HTR-8/SVneo (cell line): ENCODE results near the gene IL1RL2.

Source experiments
- DNase-seq: peaks from one replicate; pipeline ENCODE4 v3.0.0; 2011; ENCODE audit warnings: low spot score, mixed read lengths; ENCODE audit not compliant: insufficient read length
- FAIRE-seq: peaks from 2 replicates; lab custom pipeline; 2011; peaks lifted over from hg19 to GRCh38; lab: Jason Lieb, UNC

IL1RL2 gene

DNA sequence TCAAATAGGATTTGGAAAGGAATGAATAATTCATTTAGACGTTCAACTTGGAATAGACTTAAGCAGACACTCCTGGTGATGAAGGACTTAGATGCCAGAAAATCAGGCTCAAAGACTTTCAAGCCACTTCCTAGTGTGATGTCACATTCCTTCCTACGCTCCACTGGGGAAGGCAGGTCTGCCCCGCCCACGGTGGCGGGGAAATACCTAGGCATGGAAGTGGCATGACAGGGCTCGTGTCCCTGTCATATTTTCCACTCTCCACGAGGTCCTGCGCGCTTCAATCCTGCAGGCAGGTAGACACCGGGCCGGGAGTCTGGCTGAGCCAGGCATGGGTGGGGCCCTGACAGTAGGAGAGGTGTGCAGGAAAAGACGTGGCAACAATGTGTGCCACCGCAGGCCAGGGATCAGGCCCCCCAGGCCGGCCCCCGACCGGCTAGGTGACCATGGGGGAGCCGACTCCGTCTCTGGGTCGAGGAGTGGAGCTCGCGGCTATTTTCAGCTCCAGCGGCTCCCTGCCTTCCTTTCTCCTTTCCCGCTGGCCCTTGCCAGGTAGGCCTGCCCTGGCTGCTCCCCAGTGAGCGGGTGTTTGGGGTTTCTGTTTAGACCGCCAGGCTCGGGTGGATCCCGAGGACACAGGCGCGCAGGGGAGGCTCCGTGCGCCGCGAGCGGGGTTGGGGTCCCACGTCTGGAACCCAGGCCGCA is at the start of gene IL1RL2:
Gene IL1RL2 (plus strand): TSS at position 233 of the 705 bp plus-strand sequence. CDS start 845 bp downstream, outside the sequence.
- no peak for FAIRE-seq
- no peak for DNase-seq

DNA sequence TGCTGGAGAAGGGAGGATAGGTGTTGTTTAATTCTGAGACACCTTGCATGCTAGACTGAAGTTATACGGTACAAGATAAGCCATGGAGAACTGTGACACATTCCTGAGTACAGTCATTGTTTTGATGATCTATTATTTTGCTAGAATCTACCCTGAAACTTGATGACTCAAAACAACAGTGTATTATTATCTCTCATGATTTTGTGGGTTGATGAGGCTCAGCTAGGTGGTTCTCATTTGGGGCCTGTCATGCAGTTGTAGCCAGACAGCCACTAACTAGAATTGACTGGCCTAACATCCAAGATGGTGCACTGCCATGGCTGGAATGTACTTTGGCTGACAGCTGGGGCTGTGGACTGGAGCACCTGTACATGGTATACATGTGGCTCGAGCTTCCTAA is 49.7 kb upstream of the IL1RL2 start:
- no peak for FAIRE-seq
- DNase-seq = no peak

DNA sequence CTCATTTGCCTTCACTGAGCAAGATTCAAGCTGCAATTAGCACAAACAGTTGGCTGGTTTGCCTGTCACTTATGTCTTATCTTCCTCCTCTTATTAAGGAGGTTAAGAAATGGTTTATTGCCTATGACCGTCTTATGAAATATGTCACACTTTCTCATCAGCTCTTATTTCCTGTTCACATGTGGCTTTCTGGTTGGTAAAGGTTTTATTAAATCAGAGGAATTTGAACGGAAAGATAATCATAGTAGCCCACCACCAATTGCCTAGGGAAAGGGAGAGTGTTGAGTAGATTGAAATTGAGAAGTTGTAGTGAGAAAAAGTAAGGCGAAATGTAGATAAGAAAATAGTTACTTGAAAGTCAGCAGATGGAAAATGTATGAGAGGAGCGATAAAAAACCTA is 48.5 kb upstream of the IL1RL2 start:
- DNase-seq = no peak
- FAIRE-seq = no peak

DNA sequence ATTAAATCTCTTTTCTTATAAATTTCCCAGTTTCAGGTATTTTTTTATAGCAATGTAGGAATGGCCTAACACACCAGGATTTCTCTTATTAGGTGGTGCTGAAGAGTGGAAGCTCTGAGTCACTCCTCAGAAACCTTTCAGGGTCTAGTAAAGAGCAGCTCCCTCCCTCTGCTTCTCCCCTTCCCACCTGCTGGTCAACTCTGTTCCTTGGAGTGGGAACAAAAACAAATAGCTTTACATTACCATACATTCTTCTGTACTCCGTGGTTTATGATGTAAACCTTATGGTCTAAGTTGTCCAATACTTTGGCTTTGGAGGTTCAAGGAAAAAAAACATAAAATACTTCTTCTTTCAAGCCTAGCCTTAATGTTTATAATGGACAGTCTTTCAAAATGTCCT is 47.0 kb upstream of the IL1RL2 start:
- no peak for FAIRE-seq
- DNase-seq = no peak

DNA sequence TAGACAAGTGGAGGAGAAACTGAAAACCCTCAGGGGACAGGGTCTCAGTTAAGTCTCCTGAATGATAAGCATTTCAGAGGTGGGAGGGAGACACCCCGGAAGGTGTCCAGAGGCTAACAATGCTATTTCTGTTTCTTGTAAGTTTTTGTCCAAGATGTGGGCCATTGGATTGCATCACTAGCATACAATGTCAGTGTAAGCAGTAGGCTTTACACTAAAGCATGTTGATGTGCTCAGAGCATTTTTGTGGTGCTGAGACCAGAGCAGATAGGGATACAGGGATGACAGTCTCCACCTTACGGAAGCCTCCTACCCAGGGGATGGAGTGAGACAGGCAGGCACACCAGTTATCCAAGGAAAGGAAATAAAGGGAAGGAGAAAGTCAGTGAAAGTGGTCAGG is 46.4 kb upstream of the IL1RL2 start:
- no peak for FAIRE-seq
- no peak for DNase-seq

DNA sequence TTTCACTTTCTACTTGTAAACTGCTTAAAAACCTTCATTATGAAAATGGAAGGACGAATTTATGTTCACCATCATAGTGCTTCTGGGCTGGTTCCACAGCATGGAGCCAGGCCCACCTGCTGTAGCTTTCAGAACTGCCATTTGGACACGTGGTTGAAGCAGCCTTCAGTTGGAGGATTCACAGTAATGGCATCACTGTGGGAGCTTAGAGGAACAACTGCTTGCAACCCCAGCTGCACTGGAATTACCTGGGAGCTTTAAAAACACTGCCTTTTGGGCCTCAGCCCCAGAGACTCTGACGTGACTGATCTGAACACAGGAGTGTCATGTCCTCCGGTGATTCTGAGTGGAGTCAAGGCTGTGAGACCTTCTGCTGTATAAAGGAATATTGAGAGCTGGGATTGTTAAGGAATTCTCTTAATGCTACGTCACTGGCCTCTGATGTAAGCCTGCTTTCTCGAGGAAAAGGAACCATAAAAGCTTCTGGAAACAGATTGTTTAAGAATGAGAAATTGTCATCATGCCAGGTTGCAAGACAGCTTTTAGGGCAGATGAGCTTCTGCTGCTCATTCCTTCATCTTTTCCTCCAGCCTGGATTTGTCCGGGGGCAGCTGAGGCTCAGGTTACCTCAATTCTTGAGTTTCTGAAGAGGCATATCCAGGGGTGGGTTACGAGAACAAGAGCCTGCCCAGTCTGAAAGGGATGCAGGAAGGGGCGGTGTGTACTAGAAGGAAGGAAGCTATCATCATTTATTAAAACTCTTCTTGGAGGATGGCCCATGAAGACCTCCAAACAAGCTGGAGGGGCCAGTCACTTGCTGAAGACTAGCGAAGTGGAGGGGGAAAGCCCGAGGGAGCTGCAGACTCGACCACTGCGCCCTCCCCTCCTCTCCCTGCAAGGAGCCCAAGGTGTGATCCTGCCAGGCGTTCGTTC is 45.5 kb upstream of the IL1RL2 start:
- DNase-seq = no peak
- FAIRE-seq = no peak

DNA sequence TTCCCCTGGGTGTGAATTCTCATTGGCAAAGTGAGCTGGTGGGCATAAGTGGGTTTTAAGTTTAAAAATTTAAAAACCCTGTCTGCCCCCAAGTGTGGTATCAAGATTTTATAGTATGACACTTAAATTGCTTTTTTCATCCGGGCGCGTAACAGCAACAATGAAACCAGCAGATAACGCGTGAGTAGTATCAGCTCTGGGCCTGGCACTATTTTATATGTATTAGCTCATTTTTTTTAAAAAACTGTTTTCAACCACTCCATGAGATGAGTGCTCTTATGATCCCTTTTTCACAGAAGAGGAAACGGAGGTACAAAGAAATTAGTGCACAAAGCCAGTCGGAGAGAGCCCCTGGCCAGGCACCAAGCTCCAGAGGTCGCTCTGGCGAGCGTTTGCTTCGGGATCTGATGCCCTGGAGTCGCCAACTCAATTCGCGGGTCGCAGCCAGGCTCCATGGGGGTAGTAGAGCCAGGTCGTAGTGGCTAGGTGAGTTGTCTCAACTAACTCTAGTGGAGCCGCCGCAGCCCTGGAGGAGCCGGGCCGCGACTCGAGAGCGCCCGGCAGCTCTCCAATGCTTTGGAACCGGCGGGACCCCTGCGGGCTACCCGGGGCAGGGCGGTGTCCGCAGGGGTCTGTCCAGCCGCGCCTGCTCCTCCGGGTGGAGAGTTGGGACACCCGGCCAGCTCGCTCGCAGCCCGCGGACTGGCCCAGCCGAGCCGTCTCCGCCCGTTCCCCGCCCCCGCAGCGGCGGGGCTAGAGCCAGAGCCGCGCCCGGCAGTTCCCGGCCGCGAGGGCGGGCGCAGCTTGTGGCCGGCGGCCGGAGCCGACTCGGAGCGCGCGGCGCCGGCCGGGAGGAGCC is 44.6 kb upstream of the IL1RL2 start, which contains the start of gene IL1R1:
Gene IL1R1 (plus strand): TSS at position 777 of the 859 bp plus-strand sequence. CDS start 14,979 bp downstream, outside the sequence.
- FAIRE-seq (no peak), DNase-seq (peak; percentile 33)

DNA sequence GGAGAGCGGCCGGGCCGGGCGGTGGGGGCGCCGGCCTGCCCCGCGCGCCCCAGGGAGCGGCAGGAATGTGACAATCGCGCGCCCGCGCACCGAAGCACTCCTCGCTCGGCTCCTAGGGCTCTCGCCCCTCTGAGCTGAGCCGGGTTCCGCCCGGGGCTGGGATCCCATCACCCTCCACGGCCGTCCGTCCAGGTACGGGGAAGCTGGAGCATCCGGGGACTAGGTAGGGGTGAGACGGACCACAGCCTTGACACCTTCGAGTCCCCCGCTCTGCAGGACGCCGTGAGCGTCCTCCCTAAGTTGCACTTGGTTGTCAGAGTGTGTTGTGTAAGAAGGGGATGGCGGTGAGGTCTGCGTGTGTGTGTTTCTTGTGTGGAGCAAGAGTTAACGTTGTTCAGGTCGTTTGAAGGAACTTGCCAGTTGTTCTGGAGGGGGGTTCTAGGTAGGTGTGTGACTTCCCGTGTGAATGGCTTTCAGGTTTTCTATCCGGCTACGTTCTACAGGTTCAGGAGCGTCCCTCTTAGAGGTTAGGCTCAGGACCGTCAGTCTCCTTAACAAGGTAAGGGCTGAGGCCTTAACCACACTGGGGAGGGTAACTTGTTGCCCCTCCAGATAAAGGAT is 43.9 kb upstream of the IL1RL2 start:
- DNase-seq (no peak), FAIRE-seq (no peak)

DNA sequence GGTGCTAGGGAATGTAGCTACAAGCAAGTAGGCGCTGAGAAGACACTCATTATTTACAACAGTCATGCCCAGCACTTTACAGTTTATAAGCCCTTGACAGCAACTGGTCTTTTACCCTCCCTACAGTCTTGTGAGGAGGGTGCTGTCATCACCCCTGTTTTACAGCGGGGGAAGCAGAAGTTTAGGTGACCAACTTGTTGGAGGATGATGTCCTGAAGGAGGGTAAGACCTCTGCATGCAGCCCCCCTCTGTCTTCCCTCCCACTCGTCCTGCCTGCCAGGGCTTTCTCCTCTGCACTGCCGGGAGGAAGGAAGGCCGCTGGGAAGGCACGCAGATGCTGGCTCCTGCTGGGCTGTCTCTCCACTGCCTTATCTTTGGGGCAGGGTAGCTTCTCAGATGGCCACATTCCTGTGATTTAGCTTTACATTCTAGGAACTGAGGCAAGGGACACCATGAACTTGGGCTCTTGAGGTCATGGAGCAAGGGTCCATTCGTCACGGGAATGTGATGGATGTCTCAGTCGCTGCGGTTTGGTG is 43.3 kb upstream of the IL1RL2 start:
- DNase-seq = no peak
- FAIRE-seq = no peak

DNA sequence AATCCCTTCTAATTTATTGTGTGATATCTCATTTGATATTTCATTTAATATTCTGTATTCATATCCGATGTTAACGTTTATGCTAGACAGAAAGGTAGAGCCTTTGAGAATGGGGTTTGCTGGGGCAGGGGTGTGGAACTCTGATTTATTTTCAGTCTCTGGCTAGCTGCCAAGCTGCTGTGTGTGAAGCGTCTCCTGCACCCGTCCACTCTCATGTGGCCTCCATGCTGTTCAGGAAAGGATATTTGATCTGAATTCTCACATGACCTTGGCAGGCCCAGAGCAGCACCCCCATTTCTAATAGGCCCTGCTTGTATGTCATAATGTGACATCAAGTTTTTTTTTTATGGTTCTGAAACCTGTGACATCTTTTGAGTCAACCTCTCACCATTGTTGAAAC is 42.7 kb upstream of the IL1RL2 start:
- no peak for DNase-seq
- no peak for FAIRE-seq

DNA sequence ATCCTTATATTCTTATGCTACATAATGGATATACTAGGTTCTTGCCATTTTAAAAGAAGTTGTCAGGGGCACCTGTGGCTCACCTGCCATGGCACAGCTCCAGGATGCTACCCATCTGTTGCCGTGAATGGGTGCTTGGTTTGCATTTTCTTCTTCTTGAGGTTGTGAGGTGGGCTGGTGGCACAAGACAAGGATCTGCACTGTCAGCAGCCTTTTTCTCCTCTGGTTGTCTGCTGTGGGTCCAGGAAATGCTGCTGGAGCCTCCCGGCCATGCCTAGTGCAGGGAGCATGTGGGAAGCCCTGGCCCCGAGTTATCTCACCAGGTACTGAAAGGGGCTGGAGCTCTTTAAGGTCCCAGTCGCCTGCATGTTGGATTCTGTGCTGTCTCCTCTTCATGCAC is 41.7 kb upstream of the IL1RL2 start:
- no peak for FAIRE-seq
- DNase-seq = no peak

DNA sequence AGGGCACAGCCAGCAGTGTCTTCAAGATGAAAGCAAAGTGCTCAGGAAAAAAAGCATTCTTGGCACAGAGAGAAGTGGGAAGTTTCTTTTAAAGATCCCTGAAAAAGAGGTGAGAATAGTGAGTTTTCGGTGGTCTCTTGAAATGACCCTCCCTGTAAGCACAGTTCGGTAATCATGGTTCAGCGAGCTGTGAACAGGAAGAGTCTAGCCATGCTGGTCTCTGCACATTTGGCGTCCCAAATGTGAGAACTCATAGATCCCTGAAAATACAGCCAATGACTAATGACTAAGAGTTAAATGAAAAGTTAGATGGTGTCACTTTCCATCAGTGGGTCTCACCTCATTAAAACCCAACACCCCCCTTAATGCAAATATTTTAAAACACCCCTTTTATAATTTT is 40.9 kb upstream of the IL1RL2 start:
- DNase-seq (no peak), FAIRE-seq (no peak)

DNA sequence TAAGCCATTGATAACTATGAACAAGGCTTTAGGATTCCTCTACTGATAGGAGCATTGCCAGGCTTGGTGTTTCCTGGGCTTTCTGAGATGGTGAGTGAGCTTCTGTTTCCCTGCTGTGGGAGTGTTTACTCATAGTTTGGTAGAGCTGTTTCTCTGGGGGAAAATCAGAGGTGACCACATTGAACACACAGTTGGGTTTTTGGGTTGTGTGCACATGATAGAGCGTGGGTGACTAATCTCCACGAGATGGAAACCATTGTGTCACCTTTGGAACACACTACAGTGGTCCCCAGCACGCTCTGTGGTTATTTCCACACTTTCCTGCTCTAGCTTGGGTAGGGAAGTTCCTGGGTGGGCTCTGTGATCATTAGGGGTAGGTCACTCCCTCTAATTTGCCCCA is 38.9 kb upstream of the IL1RL2 start:
- DNase-seq = no peak
- FAIRE-seq = no peak

DNA sequence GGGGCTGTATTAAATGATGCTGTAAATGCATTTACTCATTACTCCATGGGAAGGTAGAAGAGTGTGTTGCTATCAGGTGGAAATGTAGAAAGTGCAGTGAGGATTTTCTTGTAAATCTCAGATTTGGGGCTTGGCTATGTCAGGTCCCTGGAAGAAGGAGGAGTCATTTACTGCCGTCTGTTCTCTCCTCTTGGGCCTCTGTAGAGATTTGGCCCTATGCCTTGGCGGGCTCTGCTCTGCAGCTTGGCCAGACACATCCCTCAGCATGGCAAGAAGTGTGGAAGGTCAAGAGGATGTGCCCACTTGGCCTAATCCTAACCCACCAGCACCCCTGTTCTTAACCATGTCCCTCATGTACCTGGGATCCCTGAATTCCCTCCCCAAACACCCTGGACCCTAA is 37.6 kb upstream of the IL1RL2 start:
- DNase-seq (no peak), FAIRE-seq (no peak)

DNA sequence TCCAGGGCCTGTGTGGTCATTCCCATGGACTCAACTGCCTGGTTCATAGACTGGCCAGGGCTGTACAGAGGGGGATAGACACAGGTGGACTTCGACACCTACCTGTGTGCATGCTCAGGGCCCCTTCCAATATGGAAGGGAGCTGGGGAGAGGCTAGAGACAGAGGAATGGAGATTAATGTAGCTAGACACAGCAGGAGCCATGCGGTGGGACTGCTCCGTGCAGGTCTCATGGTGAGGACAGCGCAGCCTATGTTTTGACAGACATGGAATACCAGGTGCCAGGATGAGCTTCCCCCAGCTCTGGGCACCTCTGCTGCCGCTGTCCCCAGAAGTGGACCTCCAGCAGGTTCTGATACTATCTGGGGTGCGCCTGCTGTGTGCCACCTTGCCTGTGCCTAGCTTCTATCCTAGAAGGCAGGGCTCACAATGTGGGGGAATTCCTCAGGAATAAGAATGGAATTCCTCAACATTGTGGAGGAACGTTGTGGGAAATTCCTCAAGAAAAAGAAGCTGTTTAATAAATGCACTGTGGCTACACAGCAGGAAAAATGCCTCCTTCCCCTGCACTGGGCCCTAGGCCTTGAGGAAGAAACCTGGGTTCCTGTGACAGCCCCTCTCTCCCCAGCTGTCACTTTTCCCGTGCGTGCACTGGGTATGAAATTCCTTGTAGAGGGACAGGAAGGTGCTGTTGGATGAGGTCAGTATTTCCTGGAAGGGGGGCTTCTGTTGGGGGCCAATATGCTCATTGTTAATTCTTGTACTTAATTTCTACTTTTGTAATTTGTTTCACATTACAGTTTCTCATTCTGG is 37.0 kb upstream of the IL1RL2 start:
- no peak for DNase-seq
- no peak for FAIRE-seq

DNA sequence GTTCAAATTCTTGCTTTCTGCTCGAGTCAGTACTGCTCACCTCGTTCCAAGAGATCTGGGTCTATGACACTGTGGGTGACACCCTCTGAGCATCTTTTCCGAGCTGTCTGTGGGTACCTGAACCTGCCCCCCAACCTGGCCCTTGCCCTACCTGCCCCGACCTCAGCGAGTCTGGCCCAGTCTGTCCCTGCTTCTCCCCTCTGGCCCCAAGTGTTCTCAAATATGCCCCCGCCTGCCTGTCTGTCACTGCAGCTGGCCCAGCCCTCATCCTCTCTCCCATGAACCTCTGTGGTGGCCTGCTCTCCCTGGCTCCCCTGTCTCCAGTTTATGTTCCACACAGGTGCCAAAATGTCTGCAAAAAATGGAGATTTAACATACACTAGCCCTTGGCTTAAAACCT is 32.5 kb upstream of the IL1RL2 start:
- FAIRE-seq (no peak), DNase-seq (no peak)

DNA sequence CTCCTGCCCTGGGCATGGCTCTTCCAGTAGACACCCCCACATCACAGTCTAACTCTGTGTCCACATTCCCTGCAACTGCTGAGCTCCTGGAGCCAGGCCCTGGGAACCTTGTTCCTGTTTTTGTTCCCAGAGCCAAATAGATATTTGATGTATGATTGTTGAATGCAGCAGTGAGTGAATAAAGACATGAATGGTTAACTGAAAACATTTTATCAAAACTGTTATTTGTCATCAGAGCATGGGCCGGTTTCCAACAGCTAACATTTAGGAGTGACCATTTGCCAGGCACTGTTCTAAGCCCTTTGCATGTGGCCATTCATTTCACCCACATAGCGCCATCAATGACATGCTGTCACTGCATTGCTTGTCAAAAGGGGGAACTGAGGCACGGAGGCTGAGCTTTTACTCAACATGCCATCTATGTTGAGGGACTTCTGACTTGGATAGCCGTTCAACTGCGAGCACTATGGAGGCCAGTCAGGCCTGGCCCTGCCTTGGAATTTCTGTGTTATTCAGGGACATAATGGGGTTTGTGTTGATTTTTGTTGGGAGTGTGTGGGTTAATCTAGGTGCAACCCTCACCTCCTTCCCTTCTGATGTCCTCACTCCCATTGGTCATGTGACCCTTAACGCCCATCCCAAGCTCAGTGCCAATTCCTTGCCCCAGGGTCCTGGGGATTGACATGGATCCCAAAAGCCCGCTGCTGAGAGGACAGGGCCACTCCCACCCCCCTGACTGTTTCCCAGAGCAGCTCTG is 31.7 kb upstream of the IL1RL2 start:
- no peak for FAIRE-seq
- no peak for DNase-seq
